ENCODE data around the gene MRGPRX2.

Gene MRGPRX2

GRCh38 chr11:19080579-19080993 is 20.1 kb upstream of the MRGPRX2 start:
- Histone ChIP-seq H3K27me3 (no peaks in the 10 kb centered on the region), H3K4me2 (no peak overlapping the region), H4K20me1 (no peaks in the 10 kb centered on the region), H3K4me3 (no peak overlapping the region), H3K4me1 (no peaks in the 10 kb centered on the region), H3K36me3 (no peaks in the 10 kb centered on the region), H3K9ac (no peak overlapping the region), H3K9me3 (replicated peaks in 1 of 11) (no peaks in the 10 kb centered on the region), H3K27ac (no peak overlapping the region)
- TF ChIP-seq Cebpa-rat (IDR thresholded peaks at IDR 0.05): no peak

GRCh38 chr11:19079643-19080440 is 19.3 kb upstream of the MRGPRX2 start:
- no peak for TF ChIP-seq Cebpa-rat (IDR thresholded peaks at IDR 0.05)
- no peak overlapping the region for H3K4me2 ChIP-seq
- no peaks in the 10 kb centered on the region for H4K20me1 ChIP-seq
- no peak overlapping the region for H3K9ac ChIP-seq
- no peaks in the 10 kb centered on the region for H3K36me3 ChIP-seq
- no peaks in the 10 kb centered on the region for H3K9me3 ChIP-seq (replicated peaks in 1 of 11)
- H3K27ac ChIP-seq: no peak overlapping the region
- H3K4me3 ChIP-seq: no peak overlapping the region
- no peaks in the 10 kb centered on the region for H3K4me1 ChIP-seq
- no peaks in the 10 kb centered on the region for H3K27me3 ChIP-seq

- Histone ChIP-seq H3K4me2 (no peak overlapping the region), H3K4me1 (no peaks in the 10 kb centered on the region), H3K27ac (no peak overlapping the region), H3K36me3 (no peaks in the 10 kb centered on the region), H3K4me3 (no peak overlapping the region), H3K9me3 (replicated peaks in 1 of 11) (no peaks in the 10 kb centered on the region), H3K27me3 (no peaks in the 10 kb centered on the region), H4K20me1 (no peaks in the 10 kb centered on the region), H3K9ac (no peak overlapping the region)
- TF ChIP-seq Cebpa-rat (IDR thresholded peaks at IDR 0.05): no peak
Measured at GRCh38 chr11:19077965-19078364, 17.4 kb upstream of the MRGPRX2 start.

- Histone ChIP-seq H3K27me3 (no peaks in the 10 kb centered on the region), H3K9ac (no peak overlapping the region), H4K20me1 (no peaks in the 10 kb centered on the region), H3K4me2 (no peak overlapping the region), H3K4me1 (no peaks in the 10 kb centered on the region), H3K27ac (no peak overlapping the region), H3K36me3 (no peaks in the 10 kb centered on the region), H3K4me3 (no peak overlapping the region), H3K9me3 (replicated peaks in 1 of 11) (no peaks in the 10 kb centered on the region)
- TF ChIP-seq Cebpa-rat (IDR thresholded peaks at IDR 0.05): no peak
Measured at GRCh38 chr11:19076744-19077589, 16.4 kb upstream of the MRGPRX2 start.

- H3K4me1 ChIP-seq: no peaks in the 10 kb centered on the region
- no peak overlapping the region for H3K9ac ChIP-seq
- no peak for TF ChIP-seq Cebpa-rat (IDR thresholded peaks at IDR 0.05)
- no peaks in the 10 kb centered on the region for H4K20me1 ChIP-seq
- H3K4me2 ChIP-seq: no peak overlapping the region
- H3K36me3 ChIP-seq: no peaks in the 10 kb centered on the region
- no peak overlapping the region for H3K4me3 ChIP-seq
- H3K27me3 ChIP-seq: no peaks in the 10 kb centered on the region
- no peaks in the 10 kb centered on the region for H3K9me3 ChIP-seq (replicated peaks in 1 of 11)
- no peak overlapping the region for H3K27ac ChIP-seq
Measured at GRCh38 chr11:19075636-19076035, 15.1 kb upstream of the MRGPRX2 start.

GRCh38 chr11:19073454-19074415 is 13.2 kb upstream of the MRGPRX2 start:
- Histone ChIP-seq H3K4me2 (no peak overlapping the region), H3K4me3 (no peak overlapping the region), H3K36me3 (no peaks in the 10 kb centered on the region), H3K4me1 (no peaks in the 10 kb centered on the region), H3K27me3 (no peaks in the 10 kb centered on the region), H3K9ac (no peak overlapping the region), H3K9me3 (replicated peaks in 1 of 11) (peaks cover 0 to 14% (median 11%) of the 10 kb centered on the region in 11 experiments; a peak in 17 of 22 replicates), H4K20me1 (no peaks in the 10 kb centered on the region), H3K27ac (no peak overlapping the region)
- no peak for TF ChIP-seq Cebpa-rat (IDR thresholded peaks at IDR 0.05)

GRCh38 chr11:19072464-19072863 is 11.9 kb upstream of the MRGPRX2 start:
- no peaks in the 10 kb centered on the region for H3K4me1 ChIP-seq
- no peak overlapping the region for H3K9ac ChIP-seq
- no peaks in the 10 kb centered on the region for H3K36me3 ChIP-seq
- TF ChIP-seq Cebpa-rat (IDR thresholded peaks at IDR 0.05): no peak
- no peaks in the 10 kb centered on the region for H4K20me1 ChIP-seq
- H3K4me3 ChIP-seq: no peak overlapping the region
- no peaks in the 10 kb centered on the region for H3K27me3 ChIP-seq
- H3K9me3 ChIP-seq (replicated peaks in 1 of 11): peaks cover 6 to 25% (median 18%) of the 10 kb centered on the region in 11 experiments; a peak in 20 of 22 replicates
- no peak overlapping the region for H3K4me2 ChIP-seq
- H3K27ac ChIP-seq: no peak overlapping the region

GRCh38 chr11:19071255-19071654 is 10.7 kb upstream of the MRGPRX2 start:
- Histone ChIP-seq H3K27ac (no peak overlapping the region), H3K4me3 (no peak overlapping the region), H3K9ac (no peak overlapping the region), H3K4me1 (no peaks in the 10 kb centered on the region), H3K4me2 (peak overlapping the region in 5 of 11 experiments; percentile 16 to 47 (median 36); a peak in 4 of 22 replicates), H3K36me3 (no peaks in the 10 kb centered on the region), H3K27me3 (no peaks in the 10 kb centered on the region), H3K9me3 (replicated peaks in 1 of 11) (peaks cover 6 to 37% (median 21%) of the 10 kb centered on the region in 11 experiments; a peak in 20 of 22 replicates), H4K20me1 (no peaks in the 10 kb centered on the region)
- no peak for TF ChIP-seq Cebpa-rat (IDR thresholded peaks at IDR 0.05)

Measured in BLaER1 treated with 17β-estradiol and CSF1 and Interleukin-3, amounts not matched to agents 10 nM and 100 nM (cell line).